Smooth muscle cell of bladder (primary cell): ENCODE measurements around the gene TDRD7. TPM values are rescaled to one million over a fixed set of nuclear protein-coding genes. Genes with fewer than 3 reads are reported as not detected.

Experiments
- total RNA-seq: library from RNA; depleted of rRNA; stranded (reverse); fragments of >200 nt; gene quantifications from 2 replicates; pipeline ENCODE4 v1.2.3, GENCODE V29; 2014

Gene TDRD7
- 7.2 and 8.0 TPM in 2 replicates for total RNA-seq

DNA sequence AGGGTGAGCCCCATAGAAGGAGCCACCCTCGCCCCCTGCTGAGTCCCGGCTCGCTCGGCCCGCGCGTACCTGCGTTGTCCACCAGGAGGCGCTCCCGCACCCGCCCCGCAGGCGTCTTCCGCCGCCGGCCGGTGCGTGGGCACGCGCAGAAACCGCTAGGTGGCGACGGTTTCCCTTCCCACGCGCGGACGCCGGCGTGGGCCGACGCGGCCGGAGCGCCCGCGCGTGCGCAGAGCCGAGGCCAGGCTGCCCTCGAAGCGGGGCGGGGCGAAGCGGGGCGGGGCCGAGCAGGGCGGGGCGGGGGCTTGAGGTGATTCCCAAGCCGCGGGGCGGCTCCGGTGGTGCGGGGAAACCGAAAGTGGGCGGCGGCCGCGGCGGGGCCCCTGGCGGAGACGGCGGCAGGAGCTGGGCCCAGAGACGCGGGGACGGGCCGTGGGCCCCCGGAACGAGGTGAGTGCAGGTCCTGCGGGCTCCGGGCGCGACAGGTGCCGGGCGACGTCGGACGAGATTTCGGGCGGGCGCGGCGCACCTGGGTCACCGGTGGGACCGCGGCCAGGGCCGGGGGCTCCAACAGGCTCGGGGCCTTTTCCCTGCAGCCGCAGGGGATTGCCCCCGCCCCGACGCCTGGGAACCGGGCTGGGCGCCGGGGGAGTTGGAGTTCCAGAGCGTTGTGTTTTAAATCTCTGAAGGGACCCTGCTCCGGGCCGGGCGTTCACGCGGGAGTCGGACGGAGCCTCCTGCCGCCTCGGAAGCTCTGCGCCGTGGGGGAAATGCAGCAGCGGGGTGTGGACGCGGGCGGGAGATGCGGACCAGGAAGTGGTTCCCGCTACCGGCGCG, at the start of gene TDRD7:
TSS of gene TDRD7 (plus strand) at position 308 of the 837 bp plus-strand sequence. CDS start 16,370 bp downstream, outside the sequence.

DNA sequence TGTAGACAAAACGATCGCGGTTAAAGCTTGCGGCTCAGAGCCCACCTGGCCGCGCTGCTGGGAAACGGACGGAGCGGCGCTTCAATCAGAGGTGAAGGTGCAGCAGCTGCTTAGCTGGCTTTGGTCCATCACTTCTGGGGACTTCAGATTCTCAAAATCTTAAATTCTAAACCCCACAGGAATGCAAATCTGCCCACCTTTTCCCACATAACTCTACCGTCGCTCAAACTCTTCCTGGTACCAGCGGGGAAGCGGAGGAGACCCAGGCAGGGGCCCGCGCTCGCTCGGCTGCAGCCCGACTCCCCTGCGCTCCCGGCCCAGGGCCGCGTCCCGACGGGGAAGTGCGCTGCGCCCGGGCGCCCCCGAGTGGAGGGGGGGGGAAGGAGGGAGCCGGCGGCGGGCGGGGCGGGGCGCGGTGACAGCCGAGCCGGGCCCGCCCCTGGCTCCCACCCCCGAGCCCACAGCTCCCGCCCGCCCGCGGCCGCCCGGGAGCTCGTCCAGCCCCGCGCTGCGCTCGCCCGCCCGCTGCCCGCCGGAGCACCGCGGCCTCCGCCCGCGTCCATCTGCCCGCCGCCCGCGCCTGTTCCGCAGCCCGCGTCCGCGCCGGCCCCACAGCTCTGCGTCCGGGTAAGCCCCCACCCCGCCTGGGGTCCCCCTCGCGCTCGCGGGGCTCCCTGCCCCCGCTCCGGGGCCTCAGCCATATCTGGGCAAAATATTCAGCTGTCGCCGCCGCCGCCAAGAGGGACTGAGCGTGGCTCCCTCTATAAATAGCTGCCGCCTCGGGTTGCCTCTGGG, 89.5 kb downstream of the TDRD7 start, which contains the start of gene TMOD1:
TSS of gene TMOD1 (plus strand) at position 490 of the 795 bp plus-strand sequence. CDS start 22,523 bp downstream, outside the sequence.

Other genes starting within 250 kb of the TDRD7 start
- 1.7 TPM in 2 replicates for gene CCDC180, start 104.4 kb upstream of the TDRD7 start, total RNA-seq
- 0.57 and 0.74 TPM in 2 replicates for gene TMOD1, start 89.6 kb downstream of the TDRD7 start, total RNA-seq
- 15.8 and 17.6 TPM in 2 replicates for gene TSTD2, start 221.3 kb downstream of the TDRD7 start, total RNA-seq
- gene NCBP1, start 221.7 kb downstream of the TDRD7 start, total RNA-seq, result 33.6 and 37.3 TPM in 2 replicates